Ecto neural progenitor cell (in vitro differentiated cells): ENCODE data around the gene SLC16A6.
"Not testable (repeated sequence)": the region's sequence is repeated elsewhere in the genome, so short reads cannot be mapped to it uniquely, and the experiment has no call there.

Experiments used
- DNase-seq: peaks from one replicate; pipeline ENCODE4 v3.0.0-alpha.2; 2018; ENCODE audit warnings: low spot score

Gene SLC16A6

DNA sequence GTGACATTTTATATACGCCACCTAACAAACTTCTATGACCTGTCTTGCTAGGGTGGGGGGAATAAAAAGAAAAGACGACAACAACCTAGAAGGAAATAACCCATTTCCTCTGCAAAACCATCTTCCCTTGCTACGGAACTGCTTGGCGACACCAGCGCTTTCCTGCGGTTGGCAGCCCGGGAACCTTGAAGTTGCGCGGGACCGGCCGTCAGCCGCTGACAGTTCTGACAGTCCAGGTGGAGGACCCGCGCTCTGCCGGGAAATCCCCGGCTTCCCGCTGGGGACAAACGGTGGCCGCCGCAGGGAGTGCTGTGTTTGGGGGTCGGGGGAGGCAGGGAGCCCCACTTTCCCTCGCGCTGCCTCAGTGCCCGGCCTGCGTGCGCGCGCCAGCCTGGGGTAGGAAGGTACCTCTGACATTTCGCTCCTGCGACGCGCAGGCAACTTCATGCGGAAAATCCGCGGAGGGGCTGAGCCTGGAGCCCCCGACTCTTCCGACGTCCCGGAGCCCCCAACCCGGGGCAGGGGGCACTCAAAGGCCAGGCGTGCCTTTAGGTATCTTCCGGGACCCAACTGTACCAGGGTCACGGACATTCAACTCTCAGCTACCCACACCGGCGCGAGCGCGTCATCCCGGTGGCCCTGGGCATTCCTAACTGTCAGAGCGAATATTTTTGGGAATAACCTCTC is 516 bp downstream of the SLC16A6 start:
- DNase-seq, result peak; percentile 70

DNA sequence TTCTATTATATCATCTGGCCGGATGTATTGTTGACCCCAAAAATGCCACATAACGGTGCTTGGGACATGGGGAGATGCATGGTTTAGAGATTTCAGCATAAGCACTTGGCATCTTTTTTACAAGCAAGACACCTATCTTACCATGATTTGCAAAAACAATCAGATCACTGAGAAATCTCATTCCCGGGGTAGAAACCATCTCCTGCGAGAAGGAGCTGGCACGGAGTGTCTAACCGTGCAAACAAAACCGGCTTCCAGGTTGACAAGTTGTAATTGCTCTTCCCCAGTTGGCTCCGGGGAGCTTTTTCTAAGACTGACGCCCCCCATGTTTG is 1.0 kb downstream of the SLC16A6 start:
- DNase-seq, result no peak

DNA sequence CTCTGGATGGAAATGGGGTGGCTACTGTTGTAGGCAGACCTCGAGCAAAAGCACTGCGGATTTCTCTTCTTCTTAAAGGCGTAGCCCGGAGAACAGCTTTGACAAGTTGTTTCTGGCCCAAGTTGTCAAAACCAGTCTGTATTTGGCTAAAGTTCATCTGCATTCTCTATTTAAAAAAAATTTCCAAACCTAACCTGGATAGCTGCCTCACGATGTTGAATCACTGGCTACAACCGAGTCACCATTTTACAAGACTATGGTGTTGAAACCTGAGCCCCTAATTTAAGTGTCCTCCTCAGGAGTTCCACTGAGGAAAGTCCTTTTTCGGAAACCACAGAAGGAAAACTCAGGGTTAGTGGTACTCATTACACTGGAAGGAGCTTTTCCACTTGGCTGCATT is 1.5 kb downstream of the SLC16A6 start:
- DNase-seq, result no peak

DNA sequence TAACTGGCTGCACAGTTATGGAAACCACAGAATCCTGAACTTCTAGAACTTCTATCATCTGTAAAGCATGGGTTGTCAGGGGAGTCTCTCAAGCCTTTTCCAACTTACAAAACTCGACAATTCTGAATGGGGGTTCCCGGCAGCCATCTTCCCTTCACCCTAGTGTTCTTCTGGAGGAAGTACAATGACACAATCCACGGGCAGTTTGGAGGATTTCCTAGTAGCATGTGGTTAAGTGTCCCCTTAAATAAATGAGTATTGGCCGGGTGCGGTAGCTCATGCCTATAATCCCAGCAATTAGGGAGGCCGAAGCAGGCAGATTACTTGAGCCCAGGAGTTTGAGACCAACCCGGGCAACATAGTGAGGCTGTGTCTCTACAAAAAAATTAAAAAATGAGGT is 2.1 kb downstream of the SLC16A6 start:
- DNase-seq, result no peak

DNA sequence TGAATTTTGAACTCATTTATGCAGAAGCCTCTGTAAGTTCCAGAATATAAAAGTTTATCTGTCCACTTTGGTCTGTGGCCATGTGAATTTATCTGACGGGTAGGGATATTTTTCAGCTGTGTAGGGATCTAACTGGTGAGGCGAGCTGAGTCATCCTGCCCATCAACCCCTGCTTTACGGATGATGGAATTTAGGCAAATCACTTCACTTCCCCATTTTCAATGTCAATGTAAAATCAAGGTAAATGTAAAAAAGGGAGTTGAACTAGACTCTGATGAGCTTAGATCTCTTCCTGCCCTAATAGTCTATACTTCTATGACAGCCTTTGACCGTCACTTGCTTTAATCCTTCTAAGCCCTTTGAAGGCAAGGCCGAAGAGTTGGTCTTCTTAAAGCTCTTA is 2.6 kb downstream of the SLC16A6 start:
- no peak for DNase-seq

DNA sequence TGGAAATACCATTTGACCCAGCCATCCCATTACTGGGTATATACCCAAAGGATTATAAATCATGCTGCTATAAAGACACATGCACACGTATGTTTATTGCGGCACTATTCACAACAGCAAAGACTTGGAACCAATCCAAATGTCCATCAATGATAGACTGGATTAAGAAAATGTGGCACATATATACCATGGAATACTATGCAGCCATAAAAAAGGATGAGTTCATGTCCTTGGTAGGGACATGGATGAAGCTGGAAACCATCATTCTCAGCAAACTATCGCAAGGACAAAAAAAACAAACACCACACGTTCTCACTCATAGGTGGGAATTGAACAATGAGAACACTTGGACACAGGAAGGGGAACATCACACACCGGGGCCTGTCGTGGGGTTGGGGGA is 9.0 kb downstream of the SLC16A6 start:
- not testable (repeated sequence) for DNase-seq

DNA sequence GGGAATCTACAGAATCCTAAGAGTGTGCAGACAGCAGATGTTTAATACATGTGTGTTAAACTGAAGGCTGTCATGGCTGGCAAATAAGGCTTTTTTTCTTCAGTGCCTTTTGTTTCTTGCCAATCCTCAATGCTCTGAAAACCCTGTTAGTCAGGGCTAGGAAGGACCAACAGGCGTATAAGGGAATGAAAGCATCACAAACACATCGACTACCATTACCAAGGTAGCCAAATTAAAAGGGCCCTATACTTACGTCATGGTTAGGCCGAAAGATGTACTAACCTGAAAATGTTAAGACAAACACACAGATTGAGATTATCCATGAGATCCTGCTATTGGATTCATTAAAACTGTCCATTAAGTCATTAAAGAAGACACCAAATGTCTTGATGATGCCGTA is 13.1 kb downstream of the SLC16A6 start:
- DNase-seq, result no peak

DNA sequence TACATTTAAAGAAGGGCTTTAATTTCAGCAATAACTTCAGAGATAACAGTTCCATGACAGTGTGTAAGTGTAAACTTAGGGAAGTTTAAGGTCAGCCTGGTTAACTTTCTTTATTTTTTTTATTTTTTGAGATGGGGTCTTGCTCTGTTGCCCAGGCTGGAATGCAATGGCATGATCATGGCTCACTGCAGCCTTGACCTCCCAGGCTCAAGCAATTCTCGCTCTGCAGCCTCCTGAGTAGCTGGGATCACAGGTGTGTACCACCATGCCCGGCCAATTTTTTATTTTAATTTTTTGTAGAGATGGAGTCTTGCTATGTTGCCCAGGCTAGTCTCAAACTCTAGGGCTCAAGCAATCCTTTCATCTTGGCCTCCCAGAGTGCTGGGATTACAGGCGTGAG is 14.6 kb downstream of the SLC16A6 start:
- not testable (repeated sequence) for DNase-seq

DNA sequence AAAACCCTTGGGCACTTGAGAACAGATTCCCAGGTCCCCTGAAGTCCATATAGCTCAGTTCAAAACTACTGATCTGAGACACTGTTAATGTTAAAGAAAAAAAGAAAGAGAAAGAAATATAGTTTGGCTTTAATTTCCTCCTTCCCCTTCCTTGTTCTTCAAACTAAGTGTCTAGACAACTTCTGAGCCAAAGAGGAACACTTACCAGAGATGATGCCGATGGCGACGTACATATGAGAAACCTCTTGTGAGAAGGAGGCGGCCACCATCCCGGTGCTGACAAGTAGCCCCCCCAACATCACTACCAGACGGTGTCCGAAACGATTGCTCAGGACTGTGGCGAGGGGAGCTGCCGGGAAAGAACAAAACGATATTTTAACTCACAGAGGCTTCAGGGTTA is 17.2 kb downstream of the SLC16A6 start:
- DNase-seq, result no peak

DNA sequence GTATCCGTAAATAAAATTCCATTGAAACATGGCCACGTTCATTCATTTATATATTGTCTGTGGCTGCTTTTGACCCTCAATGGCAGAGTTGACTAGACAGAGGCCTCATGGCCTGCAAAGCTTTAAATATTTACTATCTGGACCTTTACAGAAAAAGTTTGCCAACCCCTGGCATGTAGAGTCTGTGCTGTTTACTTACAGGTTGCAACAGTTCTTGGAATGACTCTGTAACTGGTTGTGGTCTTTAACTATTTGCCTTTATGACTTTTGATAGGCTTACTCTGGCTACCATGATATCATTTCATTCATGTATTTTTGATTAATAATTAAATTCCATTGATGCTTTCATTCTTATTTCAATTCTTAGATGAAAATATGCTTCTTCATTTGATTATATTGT is 25.1 kb downstream of the SLC16A6 start:
- DNase-seq, result not testable (repeated sequence)

DNA sequence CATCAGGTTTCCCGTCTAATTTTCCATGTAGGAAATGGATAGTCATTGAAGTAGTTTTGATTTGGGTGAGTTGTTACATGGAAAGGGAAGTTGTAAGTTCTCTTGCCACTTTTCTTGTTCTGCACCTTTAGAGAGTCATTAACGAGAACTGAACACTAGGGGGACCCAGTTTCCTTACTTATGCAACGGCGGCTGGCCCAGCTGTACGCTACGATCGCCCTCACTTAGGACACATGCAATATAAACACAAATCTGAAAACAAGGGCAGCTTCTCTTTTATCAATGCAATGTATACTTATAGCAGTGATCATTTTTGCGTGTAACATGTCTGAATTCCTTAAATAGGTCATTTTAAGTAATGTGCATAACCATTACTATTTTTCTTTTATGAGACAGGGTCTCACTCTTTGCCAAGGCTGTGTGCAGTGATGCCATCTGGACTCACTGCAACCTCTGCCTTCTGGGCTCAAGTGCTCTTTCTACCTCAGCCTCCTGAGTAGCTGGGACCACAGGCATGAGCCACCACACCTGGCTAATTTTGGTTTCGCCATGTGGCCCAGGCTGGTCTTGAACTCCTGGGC is 27.7 kb downstream of the SLC16A6 start:
- not testable (repeated sequence) for DNase-seq

DNA sequence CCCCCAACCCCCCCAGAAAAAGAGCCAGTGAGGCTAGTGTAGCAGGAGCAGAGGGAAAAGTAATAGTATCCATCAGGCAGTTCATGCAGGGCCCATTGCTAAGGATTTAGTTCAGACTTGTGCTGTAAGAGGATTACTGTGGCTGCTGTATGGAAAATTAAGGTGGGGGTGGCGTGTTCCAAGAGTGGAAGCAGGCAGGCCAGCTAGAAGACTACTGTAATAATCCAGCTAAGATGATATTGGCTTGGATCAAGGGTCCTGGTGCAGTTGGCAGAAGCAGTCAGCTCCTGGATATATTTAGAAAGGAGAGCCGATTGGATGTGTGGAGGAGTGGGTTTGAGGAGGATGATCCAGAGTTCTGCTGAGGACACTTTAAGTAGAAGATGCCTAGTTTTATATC is 28.5 kb downstream of the SLC16A6 start:
- not testable (repeated sequence) for DNase-seq

DNA sequence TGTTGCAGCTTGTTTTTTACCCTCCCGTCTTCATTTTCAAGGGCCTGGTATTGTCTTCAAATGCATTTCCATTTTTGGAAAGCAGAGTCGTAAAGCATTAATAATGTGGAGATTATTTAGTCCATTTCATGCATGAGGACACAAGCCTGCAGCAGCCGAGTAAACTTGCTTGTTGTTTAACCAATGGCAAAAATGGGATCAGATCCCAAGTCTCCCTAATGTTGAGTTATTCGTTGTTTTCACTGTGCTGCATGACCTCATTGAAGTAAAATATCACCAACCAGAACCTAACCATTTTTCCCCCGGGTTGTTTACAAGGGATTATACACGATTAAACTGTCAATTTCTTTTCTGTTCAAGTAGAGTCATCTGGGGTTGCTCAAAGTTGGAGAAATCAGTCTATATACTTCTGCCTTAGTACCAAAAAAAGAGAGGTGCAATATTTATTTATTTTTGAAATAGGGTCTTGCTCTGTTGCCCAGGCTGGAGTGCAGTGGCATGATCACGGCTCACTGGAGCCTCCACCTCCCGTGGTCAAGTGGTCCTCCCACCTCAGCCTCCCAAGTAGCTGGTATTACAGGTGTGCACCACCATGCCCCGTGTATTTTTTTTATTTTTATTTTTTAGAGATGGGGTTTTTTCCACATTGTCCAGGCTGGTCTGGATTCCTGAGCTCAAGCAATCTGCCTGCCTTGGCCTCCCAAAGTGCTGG is 30.7 kb downstream of the SLC16A6 start:
- DNase-seq, result no peak

DNA sequence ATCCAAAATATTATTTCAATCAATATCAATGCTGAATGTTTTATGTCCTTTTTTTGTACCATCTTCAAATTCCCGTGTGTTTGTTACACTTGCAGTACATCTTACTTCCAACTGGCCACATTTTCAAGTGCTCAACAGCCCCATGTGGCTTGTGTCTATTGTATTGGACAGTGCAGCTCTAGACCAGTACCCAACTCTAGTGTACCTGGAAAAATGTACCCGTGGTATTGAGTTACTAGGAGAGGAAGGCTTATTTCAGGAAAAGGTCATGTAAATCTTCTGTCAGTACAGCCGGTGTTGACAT is 31.3 kb downstream of the SLC16A6 start:
- not testable (repeated sequence) for DNase-seq

DNA sequence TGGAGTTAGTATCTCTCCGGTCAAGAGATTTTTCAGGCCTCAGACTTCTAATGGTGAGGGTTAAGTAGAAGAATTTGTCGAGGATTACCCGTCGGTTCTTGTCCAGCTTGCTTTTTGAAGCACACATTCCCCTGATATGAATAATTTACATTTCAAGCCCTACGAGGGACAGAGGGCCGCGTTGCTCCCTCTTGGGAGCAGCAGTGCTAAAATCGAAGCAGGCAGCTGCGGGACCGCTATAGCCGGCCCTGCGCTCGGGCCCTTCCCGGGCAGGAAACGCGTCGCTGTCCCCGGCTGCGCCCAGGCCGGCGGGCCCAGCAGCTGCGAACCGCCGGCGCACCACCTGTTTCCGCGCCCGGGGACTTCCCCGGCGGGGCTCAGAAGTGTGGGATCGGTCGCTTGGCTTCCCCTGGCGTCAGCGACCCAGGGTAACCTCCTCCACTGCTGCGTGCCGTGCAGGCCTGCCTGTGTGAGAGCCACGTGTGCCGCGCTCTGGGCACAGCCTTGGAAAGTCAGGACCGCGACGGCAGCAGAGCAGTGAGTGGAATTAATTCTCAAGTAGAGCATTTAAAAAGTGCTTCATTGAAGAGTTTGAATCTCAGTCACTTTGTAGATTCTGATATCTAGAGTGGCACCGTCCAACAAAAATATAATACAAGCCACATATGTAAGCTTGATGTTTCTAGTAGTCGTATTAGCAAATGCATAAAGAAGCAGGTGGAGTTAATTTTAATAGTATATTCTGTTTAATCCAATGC is 31.9 kb downstream of the SLC16A6 start:
- peak; percentile 61 for DNase-seq

DNA sequence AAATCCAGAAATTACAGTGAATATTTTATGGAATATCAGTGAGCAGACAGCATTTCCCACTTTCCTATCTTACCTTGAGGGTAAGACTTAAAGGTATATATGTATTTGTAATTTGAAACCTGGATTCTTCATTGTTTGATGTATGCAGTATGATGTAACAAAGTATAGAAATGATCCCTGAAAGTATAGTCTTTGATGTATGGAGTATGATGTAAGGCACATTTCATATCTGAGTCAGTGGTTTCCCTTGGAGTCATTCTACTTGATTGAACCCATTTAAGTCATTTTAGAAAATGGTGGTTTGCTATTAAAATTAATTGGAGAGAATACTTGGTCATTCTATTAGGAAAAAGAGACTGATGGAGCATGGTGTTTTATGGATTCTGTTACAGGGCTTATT is 33.0 kb downstream of the SLC16A6 start:
- no peak for DNase-seq

DNA sequence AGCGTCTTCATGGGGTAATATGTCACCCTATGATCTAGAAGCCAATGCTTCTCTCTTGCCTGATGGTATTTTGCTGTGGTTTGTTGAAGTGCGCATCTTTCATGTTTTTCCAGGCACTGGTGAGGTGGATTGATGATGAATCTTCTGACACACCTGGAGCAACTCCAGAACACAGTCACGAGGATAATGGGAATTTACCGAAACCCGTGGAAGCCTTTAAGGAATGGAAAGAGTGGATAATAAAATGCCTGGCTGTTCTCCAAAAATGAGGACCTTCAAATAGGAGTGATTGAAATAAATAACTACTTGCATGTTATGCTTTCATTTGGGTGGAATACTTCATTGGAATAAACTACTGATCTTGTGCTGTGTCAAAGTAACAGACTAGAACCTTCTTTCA is 34.2 kb downstream of the SLC16A6 start:
- DNase-seq, result not testable (repeated sequence)

DNA sequence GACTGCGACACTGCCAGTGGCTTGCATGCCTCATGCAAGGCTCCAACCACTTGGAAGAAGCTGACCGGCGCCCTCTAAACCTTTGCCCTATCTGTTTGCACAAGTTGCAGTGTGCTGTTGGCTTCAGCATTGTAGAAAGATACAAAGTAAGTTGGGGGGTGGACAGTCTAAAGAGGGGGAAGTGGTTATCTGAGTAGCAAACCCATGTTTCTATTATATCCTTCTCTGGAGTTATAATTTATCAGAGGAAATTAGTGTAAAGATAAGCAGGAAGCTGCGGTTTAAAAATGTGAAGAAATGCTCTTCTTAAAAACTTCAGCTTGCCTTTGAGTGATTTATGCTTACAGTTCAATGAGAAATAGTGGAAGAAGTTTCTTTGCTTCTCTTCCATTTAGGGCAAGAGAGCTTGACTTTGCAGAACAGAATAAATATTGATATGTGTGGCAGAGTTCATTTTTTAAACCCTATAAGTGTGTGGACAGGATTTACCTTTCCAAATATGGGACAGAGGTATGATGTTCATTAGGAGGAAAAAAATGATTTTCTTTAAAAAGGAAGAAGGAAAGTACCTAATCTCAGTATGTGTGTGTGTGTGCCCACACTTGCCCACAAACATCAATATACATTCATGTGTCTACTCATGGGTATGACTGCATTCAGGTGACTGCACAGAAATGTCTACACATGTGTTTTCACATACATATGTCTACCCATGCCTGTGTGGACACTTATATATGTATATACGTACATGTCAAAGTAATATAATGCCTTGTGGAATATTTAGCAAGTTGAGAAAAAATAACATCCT is 35.0 kb downstream of the SLC16A6 start:
- no peak for DNase-seq

DNA sequence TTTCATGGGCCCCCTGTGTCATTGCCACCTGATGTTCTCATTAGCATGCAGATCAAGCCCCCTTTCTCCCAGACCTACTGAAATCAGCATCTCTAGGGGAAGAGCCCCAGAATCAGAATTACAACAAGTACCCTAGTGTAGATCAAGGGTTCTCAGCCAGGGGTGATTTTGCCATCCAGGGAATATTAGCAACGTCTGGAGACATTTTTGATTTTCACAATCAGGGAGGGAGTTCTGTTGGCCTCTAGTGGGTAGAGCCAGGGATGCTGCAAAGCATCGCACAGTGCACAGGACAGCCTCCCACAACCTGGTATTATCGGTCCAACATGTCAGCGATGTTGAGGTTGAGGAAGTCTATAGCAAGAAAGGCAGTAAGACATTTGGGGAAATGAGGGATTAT is 35.8 kb downstream of the SLC16A6 start:
- DNase-seq, result peak; percentile 15

DNA sequence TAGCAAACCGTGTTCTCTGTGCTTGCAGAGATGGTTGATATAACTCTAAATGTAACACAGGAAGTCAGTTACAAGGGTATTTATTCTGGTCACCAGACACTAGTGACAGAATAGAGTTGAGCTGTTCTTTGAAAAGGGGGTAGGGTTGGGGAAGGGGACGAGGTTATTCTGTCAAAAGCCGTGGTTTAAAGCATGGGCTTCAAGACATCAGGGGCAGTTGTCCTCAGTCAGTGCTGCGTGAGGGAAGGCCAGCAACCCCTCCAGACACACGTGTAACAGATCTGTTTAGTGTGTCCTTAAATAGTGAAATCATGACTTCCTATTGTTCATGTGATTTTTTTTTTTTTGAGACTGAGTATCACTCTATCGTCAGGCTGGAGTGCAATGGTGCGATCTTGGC is 37.5 kb downstream of the SLC16A6 start:
- DNase-seq, result not testable (repeated sequence)

DNA sequence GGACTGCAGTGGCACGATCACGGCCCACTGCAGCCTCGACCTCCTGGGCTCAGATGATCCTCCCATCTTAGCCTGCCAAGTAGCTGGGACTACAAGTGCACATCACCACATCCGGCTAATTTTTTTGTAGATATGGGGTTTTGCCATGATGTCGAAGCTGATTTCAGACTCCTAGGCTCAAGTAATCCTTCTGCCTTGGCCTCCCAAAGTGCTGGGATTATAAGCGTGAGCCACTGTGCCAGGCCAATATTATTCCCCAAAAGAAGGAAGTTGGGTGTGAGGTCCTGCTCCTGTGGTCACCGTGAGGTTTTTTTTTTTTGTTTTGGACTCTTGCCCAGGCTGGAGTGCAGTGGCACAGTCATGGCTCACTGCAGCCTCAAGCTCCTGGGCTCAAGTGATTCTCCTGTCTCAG is 41.6 kb downstream of the SLC16A6 start:
- DNase-seq, result no peak

DNA sequence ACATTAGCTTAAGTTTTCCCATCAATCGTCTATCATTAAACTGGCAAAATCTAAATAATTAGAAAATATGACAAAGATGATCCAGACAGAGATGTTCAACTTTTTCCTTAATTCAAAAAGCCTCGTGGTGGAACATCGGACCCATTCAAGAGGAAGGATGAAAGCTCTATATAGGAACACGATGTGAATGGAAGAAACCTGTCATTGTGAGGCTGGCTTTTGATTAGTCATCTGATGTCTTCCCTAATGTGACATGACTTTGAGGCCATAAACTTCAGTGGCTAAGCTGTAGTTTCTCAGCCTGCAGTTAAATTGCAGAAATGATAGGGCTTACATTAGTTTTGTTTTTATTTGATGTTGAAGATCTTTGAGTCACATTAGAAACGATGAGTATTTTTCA is 42.0 kb downstream of the SLC16A6 start:
- no peak for DNase-seq
